Astrocyte of the cerebellum (primary cell): ENCODE data around the gene TNNC2.

Experiments
- DNase-seq: peaks from one replicate; pipeline ENCODE4 v3.0.0-alpha.2; 2011; ENCODE audit warnings: low read depth
- H3K4me3 ChIP-seq: 2 replicates; pipeline ENCODE4 v1.5.1; 2011; ENCODE audit warnings: mild to moderate bottlenecking, low read depth, low read length, moderate library complexity
- in situ Hi-C: cut with HindIII; loops from 2 replicates; pipeline ENCODE4 v1.10.0; 2017; ENCODE audit warnings: low sequenced_read_pairs
- TF ChIP-seq, protein P1 (sequence below): IDR thresholded peaks from 2 replicates; pipeline ENCODE4 v1.5.1; 2012; ENCODE audit warnings: low read length, low read depth, moderate library complexity, mild to moderate bottlenecking; ENCODE audit errors: missing control alignments

The TNNC2 gene

DNA sequence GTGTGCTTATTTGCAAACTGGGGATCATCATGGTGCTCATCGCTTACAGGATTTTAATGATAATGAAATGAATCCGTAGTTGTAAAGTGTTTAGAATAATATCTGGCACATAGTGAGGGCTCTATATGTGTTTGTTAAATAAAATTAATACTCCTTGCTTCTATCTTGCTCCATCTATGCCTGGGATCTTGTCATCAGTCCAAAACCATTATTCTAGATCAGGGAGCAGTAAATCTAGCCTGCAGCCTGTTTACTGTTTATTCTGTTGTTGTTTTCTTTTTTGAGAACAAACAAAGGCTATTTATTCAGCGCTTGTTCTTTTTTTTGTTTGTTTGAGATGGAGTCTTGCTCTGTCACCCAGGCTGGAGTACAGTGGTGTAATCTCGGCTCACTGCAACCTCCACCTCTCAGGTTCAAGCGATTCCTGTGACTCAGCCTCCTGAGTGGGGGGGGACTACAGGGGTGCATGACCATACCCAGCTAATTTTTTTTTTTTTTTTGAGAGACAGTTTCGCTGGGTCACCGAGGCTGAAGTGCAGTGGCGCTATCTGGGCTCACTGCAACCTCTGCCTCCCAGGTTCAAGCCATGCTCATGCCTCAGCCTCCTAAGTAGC is 22.0 kb upstream of the TNNC2 start:
- TF ChIP-seq, protein P1, sequence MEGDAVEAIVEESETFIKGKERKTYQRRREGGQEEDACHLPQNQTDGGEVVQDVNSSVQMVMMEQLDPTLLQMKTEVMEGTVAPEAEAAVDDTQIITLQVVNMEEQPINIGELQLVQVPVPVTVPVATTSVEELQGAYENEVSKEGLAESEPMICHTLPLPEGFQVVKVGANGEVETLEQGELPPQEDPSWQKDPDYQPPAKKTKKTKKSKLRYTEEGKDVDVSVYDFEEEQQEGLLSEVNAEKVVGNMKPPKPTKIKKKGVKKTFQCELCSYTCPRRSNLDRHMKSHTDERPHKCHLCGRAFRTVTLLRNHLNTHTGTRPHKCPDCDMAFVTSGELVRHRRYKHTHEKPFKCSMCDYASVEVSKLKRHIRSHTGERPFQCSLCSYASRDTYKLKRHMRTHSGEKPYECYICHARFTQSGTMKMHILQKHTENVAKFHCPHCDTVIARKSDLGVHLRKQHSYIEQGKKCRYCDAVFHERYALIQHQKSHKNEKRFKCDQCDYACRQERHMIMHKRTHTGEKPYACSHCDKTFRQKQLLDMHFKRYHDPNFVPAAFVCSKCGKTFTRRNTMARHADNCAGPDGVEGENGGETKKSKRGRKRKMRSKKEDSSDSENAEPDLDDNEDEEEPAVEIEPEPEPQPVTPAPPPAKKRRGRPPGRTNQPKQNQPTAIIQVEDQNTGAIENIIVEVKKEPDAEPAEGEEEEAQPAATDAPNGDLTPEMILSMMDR = no peak
- in situ Hi-C loops = no loop called here
- DNase-seq = no peak
- H3K4me3 ChIP-seq = no peak overlapping the region

DNA sequence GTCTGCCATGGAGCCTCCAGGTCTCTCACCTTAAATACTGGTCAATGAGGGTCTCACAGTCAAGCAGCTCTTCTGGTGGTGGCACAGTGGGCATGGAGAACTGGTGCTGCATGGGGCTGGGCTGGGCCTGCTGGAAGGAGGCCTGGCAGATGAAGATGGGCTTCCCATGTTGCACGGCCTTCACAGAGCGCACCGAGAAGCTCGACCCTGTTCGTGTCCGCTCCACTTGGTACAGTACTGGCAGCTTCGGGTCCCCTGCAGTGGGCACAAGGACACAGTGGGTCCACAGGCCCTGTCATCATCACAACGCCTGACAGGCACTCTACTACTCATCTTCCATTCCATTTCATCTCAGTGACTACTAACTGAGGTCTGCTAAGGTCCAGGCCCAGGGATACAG is 21.3 kb upstream of the TNNC2 start:
- in situ Hi-C loops = no loop called here
- TF ChIP-seq, protein P1 = no peak
- H3K4me3 ChIP-seq = no peak overlapping the region
- DNase-seq = no peak

DNA sequence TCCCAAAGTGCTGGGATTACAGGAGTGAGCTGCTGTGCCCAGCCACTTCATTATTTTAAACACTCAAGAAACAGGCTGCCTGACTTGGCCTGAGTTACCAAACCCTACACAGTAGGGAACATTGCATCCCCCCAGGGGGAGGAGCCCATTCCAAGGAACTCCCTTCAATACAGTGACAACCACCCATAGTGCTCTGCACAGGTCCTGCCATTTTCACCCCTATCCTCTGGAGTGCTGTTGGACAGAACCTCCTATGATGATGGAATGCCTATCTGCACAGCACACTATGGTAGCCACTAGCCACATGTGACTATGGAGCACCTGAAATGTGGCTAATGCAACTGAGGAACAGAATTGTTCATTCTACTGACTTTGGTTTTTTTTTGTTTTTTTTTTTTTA is 18.3 kb upstream of the TNNC2 start:
- TF ChIP-seq, protein P1 = no peak
- in situ Hi-C loops = no loop called here
- no peak for DNase-seq
- H3K4me3 ChIP-seq = no peak overlapping the region

- in situ Hi-C loops = no loop called here
- no peak for DNase-seq
- H3K4me3 ChIP-seq = no peak overlapping the region
- TF ChIP-seq, protein P1 = no peak
Measured at GRCh38 chr20:45843506-45843905, 16.4 kb upstream of the TNNC2 start.

DNA sequence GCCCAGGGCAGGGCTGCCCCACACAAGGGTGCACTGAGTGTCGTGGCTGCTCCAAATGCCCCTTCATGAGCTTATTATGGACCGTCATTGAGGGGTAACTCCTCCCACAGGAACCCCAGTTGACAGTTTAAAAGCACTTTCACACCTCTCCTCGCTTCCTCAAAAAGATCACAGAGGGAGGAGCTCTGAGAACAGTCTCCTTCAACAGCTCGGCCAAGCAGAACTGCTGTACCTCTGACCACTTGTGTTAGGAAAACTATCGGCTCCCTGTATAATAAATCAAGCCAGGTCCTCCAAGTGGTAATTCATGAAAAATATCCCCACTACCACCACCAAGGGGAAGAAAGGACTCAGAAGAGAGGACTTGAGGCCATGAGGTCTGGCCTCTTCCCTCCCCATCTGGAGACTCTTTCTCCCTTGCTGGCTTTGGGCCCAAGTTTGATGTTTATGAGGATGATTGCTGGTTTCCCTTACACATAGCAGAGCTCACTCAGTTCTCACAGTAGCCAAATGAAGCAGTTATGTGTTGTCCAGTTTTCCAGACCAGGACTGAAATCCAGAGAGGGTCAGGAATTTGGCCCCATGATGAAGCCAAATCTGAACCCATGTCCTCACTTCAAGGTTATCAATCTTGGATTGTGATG is 15.2 kb upstream of the TNNC2 start:
- in situ Hi-C loops = no loop called here
- DNase-seq = no peak
- TF ChIP-seq, protein P1 = no peak

DNA sequence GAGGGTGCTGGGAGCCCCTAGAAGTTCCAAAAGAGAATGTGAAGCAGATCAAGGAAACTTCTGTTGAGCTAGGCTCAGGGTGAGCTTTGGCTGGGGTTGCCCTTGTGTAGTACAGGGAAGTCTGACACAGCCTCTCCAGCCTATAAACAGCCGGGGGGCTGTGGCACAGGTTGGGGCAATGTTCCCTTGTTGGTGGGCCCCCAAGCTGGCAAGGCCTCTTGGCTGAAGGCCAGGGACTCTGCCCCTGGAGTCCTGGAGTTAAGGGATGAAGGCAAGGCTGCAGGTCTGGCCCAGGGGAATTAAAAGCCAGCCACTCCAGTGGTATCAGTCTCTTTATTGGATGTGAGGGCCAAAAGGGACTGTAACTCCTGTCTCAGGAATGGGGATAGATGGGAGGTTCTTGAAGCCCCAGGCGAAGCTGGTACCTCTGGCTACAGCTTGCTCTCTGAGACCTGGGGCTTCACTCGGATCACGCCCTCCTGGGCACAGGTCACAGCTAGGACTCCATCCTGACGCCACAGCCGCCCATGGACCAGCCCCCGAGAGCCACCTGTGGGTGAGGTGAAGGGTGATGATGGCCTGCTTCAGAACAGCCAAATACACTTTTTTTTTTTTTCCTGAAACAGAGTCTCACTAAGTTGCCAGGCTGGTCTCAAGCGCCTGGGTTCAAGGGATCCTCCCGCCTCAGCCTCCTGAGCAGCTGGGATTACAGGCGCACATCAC is 14.5 kb upstream of the TNNC2 start:
- H3K4me3 ChIP-seq = no peak overlapping the region
- DNase-seq = no peak
- in situ Hi-C loops = no loop called here
- TF ChIP-seq, protein P1 = no peak

More for the DNA sequence above, 15.2 kb upstream of the TNNC2 start:
- H3K4me3 ChIP-seq = no peak overlapping the region
